C1 segment of cervical spinal cord (tissue), 14 donors: ENCODE results near the gene KRTAP3-1.
"Not testable (repeated sequence)": the region's sequence is repeated elsewhere in the genome, so short reads cannot be mapped to it uniquely, and the experiment has no call there.

ENCODE experiments used
- DNase-seq, 14 donors: peaks; one replicate each; lab custom pipeline; 2025; lab: John Stamatoyannopoulos, UW

KRTAP3-1 gene

GRCh38 chr17:41015454-41015853 is 6.5 kb upstream of the KRTAP3-1 start:
- DNase-seq = no peak

GRCh38 chr17:41013606-41014005 is 4.7 kb upstream of the KRTAP3-1 start:
- DNase-seq = no peak

DNA sequence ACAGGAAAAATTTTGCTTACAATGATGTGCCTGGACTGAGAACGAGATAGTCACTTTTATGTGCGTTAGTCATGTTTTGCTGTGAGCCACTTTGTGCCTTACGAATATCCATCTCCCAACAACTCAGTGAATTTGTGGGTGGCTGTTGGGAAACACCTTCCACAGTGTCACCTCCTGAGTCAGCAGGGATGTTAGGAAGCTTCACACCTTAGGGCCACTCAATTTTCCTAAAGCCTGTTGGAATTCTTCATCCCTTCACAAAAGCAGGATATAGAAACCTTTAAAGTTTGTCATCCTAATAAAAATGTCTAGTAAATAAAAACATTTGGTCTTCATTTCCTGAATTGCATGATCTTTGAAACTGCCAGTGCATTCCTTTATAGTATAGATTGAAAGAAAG is 4.3 kb upstream of the KRTAP3-1 start:
- DNase-seq = no peak

- no peak for DNase-seq
These were observed 3.6 kb upstream of the KRTAP3-1 start for GRCh38 chr17:41012326-41013120.

DNA sequence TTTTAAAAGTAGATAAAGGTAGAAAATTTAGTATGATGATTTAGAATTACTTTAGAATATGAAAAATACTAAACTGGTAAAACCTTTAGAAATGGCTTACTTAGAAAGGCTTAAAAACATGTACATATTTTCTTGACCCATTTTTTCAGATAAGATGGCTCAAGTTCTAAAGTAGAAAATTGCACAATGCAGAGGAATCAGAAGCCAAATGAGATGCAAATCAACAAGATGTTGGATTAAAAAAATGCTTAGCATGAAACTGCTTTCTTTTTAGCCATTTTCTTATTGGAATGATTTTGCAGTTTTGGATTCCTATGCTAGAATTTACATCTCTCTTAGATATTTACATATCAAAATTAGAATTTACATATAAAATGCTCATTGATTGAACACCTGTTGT is 1.5 kb upstream of the KRTAP3-1 start:
- no peak for DNase-seq

DNA sequence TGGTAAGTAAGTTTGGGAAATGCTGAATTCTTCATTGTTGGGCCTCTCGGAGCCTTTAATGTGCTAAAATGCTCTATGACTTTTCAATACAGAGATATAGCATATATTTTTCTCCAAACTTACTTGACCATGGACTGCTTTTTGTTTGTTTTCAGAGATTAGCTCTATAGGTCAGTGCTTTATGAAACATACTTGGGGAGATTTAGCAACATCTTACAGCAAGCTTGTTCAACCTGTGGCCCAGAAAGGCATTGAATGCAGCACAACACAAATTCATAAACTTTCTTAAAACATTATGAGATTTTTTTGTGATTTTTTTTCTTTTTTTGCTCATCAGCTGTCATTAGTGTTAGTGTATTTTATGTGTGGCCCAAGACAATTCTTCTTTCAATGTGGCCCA is 1.0 kb upstream of the KRTAP3-1 start:
- no peak for DNase-seq

DNA sequence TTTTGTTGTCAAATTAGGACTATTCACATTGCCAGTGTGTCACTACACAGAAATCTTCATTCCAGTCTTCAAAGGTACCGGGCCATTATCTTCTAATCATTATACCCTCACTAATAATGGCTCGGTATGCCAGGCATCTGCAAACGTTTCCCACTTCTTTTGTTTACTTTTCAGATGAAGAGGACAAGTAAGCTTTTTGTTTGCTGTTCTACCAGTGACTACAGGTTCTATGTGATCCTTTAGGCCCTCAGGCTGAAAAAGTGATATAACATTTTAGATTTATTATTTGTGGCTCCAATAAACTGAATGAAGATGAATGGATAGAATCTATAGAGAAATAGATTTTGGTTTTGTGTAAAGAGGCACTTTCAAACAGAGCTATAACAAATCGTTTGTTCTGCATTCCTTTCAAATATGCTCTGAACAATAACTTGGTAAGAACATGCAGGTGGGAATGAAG is 403 bp upstream of the KRTAP3-1 start:
- DNase-seq = no peak

- no peak for DNase-seq
These were observed 4.5 kb downstream of the KRTAP3-1 start for GRCh38 chr17:41004397-41004796.

DNA sequence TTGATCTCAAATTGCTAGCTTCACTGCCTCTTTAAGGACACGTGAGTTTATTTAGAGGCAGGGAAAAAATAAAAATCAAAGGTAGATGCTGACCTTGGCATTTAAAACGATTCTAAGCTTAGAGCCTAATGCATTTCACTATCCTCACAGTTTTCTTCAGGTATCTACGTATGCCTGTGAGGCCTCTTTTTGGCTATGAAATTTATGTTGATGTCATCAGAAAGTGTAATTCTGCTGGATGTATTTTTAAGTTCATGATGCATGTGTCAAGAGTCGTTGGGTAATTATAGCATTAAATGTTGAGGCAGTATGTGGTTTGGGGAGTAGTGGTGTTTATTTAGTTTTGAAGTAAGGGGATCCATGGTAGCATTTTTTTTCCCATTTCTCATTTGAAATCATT is 5.0 kb downstream of the KRTAP3-1 start:
- DNase-seq = no peak

- DNase-seq = no peak
These were observed 6.1 kb downstream of the KRTAP3-1 start for GRCh38 chr17:41002814-41003213.

DNA sequence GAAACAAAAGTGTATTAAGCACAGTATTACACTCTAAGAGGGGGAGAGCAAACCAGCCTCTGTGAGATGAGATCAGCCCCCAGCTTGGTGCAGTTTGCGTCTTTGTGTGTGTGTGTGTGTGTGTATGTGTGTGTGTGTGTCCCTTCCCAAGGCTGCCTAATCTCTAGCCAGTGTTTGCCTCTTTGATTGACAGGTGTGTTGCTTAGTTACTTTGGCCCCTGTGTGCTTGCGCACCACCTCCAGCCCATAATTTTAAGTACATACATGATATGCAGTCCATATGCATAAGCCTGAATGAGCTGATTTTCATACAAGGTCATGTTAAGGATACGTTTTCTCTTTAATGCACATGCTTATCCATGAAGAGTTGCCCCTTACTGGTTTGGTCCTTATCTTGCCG is 7.1 kb downstream of the KRTAP3-1 start:
- DNase-seq = no peak

- not testable (repeated sequence) for DNase-seq
These were observed 9.4 kb downstream of the KRTAP3-1 start, which contains the start of gene KRTAP3-2 for GRCh38 chr17:40999563-40999962. KRTAP3-2 (minus strand) TSS chr17:40999906; CDS start chr17:40999853, 53 bp downstream.

DNA sequence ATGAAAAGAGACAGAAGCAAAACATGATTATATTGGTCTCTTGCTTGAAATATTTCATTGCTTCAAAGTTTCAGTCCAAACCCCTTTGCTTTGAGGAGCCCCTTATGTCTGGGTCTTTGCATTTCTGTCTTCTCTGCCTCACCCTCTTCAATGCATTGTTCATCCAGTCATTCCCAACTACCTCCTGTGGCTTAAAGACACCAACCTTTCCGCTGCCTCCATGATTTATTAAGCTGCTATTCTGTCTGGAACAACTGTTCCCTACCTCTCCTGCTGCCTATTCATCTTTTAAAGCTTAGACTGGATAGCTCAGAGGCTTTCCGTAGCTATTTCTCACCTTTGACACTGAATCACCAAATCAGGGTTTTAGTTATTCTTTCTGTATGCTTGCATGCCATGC is 11.6 kb downstream of the KRTAP3-1 start:
- no peak for DNase-seq

DNA sequence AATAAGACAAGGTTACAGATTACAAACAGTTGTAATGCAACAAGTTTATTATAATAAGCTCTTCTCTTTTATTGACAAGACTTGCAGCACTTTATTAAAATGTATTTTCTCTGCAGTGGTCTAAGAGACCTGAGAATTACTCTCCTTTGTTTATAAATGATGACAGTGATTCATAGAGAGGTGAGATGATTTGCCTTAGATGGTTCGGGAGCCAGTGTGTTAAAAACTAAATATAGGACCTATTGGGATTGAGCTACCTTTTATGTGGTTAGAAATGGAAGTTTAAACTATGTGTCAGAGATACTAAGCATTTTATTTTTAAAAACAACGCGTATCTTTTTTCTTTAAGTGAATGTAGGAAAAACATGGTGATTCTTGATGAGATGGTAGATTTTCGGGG is 12.1 kb downstream of the KRTAP3-1 start:
- no peak for DNase-seq

- no peak for DNase-seq
These were observed 13.8 kb downstream of the KRTAP3-1 start for GRCh38 chr17:40995116-40995515.

DNA sequence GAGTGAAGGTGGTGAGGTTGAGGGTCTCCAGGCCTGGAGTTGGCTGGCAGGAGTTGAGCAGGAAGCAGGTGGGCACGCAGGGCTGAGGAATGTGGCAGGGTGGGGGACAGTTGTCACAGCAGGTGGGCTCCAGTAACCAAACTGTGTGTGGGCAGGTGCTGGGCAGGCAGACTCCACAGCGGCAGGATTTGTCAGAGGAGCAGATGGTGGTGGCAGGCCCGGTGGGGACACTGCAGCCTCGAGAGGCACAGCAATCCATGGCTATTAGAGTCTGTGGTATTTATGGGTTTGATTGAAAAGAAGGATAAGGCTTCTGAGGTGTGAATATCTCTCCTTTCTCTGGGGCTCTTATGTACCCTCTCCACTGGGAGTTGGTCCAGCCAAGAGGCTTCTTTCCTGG is 15.1 kb downstream of the KRTAP3-1 start, which contains the start of gene KRTAP3-3:
Gene KRTAP3-3, minus strand, starts transcription at position 326 of the 400 bp plus-strand sequence. Its CDS starts 67 bp downstream, at position 259.
- no peak for DNase-seq

DNA sequence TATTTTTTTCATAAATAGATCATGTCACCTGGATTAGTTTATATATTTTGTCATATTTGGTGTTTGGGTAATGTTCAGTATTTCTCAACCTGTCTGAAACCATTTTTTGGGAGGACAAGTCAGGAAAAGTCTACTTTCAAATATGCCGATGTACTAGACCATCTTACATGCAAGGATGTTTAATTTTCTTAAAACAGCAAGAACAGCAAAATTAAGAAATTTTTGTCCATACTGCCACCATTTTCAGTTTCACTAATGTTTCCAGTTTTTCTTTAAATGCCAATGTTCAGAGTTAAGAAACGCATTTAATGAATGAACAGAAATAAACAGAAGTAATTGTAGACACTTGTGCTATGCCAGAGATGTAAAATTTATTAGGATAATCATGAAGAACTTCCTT is 15.8 kb downstream of the KRTAP3-1 start:
- no peak for DNase-seq

DNA sequence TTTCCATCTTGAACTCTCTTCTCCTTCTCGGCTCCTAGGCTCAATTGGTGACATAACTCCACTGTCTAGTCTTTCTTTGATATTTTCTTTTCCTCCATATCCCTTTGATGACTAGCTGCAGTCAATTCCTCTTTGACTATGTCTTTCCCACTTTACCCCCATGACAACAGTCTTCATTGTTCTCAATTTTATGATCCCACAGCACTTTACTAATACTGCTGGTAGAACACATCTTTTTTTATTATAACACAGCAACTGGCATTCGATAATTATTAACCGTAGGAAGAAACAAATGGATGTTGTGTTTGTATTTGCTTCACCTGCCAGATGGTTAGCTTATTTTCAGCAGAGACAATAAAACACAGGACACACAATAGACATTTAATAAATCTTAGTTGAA is 16.3 kb downstream of the KRTAP3-1 start:
- no peak for DNase-seq

GRCh38 chr17:40986920-40987319 is 22.0 kb downstream of the KRTAP3-1 start:
- DNase-seq = no peak

- DNase-seq = no peak
These were observed 24.7 kb downstream of the KRTAP3-1 start, which contains the start of gene KRT40 for GRCh38 chr17:40984226-40984625. KRT40 (minus strand) TSS chr17:40984326; CDS start chr17:40984273, 53 bp downstream.

DNA sequence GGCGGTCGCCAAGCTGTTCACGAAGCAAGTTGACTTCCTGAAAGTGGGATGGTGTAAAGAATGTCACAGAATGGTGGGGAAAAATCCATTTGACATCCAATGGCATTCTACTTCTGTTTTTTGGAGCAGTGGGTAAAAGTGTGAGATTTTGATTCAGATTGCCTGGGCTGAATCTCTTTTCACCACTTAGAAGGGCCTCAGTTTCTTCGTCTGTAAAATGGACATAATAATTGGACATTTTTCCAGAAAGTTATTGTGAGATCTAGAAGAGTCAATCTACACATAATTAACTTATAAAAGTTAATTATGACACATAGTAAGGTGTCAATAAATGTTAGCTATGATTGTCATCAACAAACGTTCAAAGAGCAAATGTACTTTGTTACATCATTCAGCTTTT is 27.8 kb downstream of the KRTAP3-1 start:
- no peak for DNase-seq

DNA sequence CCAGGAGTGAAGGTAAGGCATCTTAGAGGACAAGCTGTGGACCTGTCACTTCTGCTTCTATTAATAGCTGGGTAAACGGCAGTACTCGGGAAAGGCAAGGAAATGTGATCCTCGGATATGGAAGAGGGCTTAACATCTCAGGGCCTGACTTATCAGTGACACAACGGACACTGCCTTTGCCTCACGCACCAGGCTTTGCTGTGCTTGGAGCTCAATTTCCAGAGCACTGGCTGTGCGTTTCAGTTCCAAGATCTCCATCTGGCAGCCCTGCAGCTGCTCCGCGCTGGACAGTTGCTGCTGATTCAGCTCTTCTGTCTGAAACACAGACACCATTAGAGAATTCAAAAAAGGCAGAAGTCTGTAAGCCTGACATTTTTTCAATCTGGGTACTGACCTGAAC is 28.3 kb downstream of the KRTAP3-1 start:
- DNase-seq = peak in 4 of 14 donors; percentile 3 to 15 (median 10)

DNA sequence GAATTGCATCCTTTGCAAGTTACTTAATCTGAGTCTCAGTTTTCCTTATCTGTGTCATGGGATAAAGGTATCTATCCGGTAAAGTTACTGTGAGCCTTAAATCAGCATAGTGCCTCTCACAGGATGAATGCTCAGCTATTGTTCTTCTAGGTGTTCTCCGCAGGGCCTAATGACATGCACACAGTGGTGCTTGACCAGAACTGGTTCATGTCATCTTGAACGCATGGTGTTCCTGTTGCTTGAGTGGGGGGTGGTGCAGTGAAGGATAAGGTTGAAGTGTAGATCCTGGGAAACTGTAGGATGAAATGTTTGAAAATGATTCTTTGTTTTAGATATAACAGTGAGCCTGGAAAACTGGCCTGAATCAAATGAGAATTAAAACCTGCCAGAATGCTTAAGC is 28.8 kb downstream of the KRTAP3-1 start:
- DNase-seq = no peak
